GM21515 (cell line): ENCODE measurements around the gene LAMC3.

Experiments used
- ATAC-seq: cut with Tn5 transposase; IDR thresholded peaks from one replicate; pipeline ENCODE4 v1.9.1; 2021; ENCODE audit not compliant: unreplicated experiment

Gene LAMC3

DNA sequence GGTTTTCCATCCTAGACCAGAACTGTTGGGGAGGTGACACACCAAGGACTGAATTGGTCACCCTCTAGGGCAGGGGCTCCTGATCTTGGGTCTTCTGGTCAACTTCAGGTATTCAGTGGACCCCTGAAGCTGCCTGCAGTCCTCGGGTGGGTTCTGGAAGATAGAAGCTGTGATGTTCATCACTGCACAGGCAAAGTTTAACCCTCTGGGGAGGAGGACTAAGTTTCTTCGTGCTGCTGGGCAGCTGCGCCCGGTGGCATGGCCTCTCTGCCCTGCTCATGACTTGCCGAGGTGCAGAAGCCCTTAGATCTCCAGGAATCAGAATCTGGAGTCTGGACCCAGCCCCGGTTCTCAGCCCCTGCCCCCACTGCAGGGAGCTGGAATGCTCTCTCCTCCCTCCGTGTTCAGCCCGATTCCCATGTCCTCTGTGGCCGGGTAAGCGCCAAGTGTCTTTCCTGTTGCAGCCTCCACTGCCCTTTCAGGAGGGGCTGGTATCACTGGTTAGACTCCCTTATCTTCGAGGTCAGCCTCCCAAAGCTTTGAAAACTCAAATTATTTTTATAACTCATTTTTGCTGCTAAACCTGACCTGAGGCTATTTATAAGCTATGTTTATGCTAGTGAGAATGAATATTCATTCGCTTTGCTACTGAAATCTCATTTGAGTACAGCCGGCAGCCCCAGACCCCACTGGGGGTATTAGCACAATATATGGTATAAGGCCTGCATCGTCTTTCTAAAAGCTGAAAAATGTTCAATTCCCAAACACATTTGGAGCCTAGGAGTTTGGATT lies 1.7 kb downstream of the LAMC3 start:
- ATAC-seq: no peak

DNA sequence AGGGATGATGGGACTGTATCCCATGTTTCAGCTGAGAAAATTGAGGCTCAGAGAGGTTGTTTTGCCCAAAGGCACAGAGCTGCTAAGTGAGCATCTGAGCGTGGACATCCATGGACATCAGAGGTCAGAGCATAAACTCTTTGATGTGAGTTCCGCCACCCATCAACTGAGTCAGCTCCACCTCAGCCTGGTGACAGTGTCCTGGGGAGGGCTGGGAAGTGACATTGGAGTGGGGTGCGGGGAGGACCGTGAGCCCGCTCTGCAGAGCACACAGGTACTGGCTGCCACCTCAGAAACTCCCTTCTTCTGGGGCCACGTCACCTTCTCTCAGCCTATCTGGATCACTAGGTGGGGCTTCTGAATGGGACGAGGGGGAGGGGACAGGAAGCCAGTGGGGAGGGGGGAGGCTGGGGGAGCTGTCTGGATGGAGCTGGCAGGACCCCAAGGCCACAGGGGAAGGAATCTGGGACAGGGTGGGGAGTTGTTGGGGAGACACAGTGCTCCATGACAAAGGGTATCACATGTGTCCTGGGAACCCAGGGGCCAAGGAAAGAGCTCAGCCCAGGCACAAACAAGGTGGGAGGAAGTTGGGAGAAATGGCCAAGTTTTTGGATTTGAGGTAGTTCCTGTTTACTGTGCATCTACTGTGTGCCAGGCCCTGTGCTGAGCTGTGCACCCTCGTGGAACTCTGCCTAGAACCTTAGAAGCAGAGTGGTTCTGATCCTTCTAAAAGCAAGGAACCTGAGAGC lies 2.5 kb downstream of the LAMC3 start:
- ATAC-seq: no peak

GRCh38 chr9:131012023-131012334 lies 3.0 kb downstream of the LAMC3 start:
- no peak for ATAC-seq

DNA sequence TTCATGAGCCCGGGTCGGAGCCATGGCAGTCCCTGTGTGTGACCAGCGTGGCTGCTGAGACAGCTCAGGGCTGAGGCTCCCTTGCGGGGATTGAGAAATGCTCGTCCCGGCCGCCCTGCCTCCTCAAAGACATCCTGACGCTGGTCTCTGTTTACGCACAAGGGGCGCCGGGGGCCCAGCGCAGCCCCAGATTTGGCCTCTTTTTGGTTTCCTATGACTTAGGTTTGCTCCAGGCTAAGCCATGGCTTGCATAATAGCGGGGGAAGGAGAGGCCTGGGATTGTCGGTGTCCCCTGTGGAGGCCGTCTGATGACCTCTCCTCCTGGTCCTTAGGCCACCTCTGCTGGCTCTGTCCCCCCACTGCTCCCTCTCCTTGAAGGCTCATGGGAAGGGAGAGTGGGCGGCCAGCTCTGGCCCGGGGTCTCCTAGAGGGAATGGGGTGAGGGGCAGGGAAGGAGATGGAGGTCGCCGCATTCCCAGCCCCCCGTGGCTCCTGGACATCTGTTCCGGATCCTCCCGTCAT lies 3.5 kb downstream of the LAMC3 start:
- no peak for ATAC-seq

DNA sequence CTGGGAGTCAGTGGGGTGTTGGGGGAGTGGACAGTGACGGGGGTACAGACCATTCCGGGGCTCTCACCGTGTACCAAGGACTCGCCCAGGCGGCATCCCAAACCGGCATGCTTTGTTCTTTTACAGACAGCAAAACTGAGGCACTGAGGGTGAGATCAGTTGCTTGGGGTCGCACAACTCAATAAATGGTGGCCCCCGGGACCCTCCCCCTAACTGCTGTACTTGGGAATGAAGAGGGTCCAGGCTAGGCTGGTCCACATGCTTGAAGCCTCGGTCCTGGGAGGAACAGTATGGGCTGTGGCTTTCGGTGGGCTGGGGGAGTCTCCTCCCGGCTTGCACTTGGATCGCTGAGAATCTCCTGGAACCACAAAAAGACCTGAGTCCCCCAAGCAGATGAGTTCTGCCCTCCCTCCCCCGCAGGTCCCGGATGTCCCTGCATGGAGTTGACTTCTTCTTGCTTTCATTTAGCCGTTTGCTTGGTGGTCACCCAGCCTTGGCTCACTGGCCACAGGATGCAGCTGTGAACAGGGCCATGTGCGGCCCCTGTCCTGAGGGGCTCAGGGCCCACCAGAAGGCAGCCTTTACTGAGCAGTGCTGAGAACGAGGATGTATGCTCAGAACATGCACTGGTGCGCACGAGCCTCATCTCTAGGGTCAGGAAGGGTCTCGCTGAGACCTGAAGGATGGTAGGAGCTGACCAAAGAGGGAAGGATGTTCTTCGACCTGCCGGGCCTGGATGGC lies 4.2 kb downstream of the LAMC3 start:
- no peak for ATAC-seq

DNA sequence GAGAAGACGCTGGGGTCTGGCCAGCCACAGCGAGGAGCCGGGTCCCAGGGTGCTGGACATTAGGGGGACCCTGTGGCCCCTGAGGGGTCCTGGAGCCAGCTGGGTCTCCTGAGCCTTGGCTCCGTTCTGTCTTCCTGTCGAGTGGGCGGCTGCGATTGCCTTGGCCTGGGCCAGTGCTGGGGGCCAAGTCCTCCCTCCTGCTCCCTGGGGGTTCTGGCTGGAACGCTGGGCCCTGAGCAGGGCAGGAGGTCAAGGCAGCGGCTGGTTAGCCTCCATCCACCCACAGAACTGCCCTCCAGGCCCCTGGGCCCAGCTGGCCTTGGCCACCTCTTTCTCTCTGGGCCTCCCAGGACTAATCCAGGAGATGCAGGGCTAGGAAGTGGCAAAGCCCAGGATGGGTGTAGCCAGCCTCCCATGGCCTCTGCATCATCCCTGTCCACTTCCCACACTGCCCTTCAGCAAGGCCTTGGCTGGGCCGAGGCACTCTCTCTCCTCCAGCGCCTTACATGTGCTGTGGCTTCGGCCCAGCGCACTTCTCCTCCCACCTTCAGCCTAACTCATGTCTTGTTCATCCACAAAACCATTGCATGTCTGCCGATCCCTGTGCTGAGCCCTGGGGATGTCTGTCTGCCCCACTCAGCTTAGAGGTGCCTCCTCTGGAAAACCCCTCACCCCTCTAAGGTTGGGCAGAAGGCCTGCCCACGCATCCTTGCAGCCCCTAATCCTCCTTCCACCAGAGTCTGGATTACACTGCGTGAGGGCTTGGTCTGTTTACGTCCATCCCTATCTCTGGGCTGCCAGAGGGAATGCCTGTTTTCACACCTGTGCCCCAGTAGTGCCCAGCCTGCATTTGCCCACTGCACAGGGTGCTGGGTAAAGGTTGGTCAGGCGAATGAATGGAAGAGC lies 5.0 kb downstream of the LAMC3 start:
- no peak for ATAC-seq

DNA sequence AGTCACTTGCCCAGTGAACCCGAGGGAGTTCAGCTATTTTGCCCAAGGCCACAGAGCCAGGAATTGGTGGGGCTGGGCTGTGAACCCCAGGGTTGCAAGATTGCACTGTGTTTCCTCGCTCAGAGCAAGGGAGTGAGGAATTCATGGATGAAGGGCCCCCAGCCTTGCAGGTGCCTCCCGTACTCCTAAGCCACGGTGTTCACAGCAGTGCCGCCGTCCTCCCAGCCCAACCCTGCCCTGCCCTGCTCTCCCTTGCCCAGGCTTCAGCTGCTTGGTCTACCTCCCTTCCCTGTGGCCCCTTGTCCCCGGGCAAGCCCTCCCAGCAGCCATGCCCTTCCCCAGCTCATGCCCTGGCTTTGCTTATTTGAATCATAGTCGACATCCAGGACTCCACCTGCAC lies 6.1 kb downstream of the LAMC3 start:
- ATAC-seq: no peak

DNA sequence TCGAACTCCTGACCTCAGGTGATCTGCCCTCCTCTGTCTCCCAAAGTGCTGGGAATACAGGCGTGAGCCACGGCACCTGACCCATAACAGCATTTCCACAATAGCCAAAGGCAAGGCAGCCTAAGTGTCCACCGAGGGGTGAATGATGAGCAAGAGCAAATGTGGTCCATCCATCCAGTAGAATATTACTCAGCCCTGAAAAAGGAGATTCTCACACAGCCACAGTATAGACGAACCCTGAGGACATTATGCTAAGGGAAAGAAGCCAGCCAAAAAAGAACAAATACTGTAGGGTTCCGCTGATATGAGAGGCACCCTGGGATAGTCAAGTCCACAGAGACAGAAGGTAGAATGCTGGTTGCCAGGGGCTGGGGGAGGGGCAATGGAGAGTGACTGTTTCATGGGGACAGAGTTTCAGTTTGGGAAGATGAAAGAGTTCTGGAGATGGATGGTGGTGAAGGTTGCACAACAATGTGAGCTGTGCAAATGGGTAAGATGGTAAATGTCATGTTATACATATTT lies 7.0 kb downstream of the LAMC3 start:
- no peak for ATAC-seq

DNA sequence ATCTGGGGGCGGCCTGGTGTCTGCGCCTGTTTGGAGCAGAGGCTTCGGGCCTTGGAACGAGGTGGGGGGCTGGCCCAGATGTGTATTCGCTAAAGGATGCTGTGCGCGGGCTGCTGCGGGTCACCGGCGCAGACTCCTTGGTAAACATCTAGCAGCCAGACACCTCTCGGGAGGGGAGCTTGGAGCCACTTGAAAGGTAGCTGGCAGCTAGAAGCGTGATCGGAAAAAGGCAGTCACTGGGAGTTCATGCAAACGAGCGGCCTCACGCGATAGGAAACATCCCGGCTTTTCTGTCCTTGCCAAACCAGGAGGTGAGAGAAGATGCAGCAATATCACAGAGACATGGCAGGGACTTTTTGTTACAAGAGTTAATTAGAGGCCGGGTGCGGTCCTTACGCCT lies 8.1 kb downstream of the LAMC3 start:
- ATAC-seq: no peak

DNA sequence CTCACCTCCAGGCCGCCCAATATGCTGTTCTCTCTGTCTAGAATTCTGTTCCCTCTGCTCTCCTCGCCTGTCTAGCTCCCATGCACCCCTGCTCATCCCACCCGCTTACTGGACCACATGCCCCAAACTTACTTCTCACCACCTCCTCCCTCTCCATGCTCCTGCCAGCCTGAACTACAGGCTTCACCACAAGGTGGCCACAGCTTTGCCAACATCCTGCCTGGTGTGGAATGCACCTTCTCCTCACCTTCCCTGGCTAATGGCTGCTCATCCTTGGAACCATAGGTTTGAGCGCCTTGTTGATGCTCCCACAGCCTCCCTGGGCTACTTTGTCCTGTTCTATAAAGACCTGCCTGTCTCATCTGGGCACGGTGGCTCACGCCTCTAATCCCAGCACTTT lies 9.6 kb downstream of the LAMC3 start:
- ATAC-seq: no peak

DNA sequence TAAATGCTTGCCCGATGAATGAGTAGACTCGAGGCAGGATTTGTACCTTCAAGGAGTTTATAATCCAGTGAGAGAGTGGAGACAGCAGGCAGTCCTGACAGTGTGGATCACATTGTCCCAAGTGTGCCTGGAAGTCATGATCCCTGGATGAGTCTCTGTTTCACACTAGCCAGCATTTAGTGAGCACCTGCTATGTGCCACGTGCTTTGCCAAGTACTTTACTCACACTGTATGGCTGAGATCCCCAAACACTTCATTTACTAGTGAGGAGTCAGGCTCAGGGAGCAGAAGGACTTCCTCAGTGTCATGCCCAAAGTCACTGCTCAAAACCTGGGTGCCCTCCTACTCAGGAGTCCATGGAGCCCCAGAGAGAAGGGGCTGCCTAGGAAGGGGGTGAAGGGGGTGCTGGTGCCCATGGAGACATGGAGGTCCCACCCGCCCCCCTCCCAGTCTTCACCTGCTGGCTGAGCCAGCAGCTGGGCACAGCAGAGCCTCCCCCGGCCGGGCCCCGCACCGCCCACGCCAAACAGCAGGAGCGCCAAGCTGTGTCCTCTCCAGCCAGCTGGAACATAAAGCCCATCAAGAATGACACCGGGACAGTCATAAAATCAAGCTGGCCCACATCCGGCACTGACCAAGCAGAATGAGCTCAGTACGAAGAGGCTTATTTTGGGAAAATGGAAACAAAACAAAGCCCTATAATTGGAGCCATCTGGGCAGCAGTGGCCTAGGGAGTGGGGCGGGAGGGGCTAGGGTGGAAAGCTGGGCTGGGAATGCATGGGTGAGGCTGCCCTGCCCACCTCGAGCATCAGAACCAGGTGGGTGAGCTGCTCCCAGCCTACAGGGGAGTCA lies 10.6 kb downstream of the LAMC3 start:
- ATAC-seq: no peak

GRCh38 chr9:131020388-131020787 lies 11.4 kb downstream of the LAMC3 start:
- ATAC-seq: no peak

GRCh38 chr9:131020862-131021261 lies 11.9 kb downstream of the LAMC3 start:
- ATAC-seq: no peak

GRCh38 chr9:131021785-131022184 lies 12.8 kb downstream of the LAMC3 start:
- no peak for ATAC-seq

DNA sequence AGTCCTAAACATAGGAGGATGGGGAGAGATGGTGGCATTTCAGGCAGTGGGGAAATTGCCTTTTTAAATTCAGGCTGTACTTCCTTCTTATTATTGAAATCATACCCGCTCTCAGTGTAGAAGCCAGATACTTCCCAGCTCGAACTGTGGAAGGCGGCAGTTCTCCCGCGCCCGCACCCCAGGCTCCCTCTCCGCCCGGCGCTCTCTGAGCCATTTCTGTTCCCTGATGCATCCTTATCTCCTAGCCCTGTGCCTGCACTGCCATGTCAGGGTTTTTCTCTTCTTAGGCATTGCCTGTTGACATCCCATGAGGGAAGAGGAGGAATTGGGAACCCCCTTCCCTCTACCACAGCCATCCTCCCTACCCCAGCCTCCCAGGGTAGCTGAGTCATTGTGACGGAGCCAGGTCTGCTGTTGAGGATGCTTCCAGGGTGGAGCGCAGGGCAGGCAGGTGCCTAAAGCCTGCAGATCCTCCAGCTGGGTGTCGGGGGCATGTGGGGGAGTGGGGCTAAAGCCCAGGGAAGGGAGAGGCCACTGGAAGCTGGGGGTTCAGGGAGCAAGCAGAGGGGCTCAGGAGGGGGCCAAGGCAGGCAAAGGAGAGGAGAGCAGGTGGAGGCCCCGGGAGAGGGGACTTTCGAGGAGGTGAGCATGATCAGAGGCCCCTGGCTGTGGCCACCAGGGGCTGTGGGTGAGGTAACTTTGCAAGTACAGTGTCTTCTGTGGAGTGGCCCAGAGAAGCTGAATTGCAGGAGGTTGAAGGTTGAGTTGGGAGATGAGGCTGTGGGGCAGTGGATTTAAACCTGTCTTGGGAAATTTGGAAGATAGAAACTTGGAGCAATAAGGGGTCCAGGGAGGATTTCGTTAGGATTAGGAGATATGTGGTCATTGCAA lies 16.2 kb downstream of the LAMC3 start:
- ATAC-seq: no peak

- no peak for ATAC-seq
These were observed 17.2 kb downstream of the LAMC3 start for GRCh38 chr9:131025953-131026858.

GRCh38 chr9:131027048-131027871 lies 18.3 kb downstream of the LAMC3 start:
- ATAC-seq: no peak
